ENCODE data around the gene CADM2.

CADM2 gene

GRCh38 chr3:86056032-86056431, 1097.2 kb downstream of the CADM2 start:
- H3K36me3 ChIP-seq (ENCODE audit: control insufficient read depth, insufficient read depth, low read length): no peaks in the 10 kb centered on the region
- no peak overlapping the region for H3K9ac ChIP-seq (ENCODE audit: low read length)
- H3K4me1 ChIP-seq (ENCODE audit: control insufficient read depth, insufficient read depth, low read length): no peaks in the 10 kb centered on the region
- no peak overlapping the region for H3K27ac ChIP-seq (ENCODE audit: low read depth, low read length)
- no peak overlapping the region for H3K4me3 ChIP-seq (ENCODE audit: low read length)
- H3K27me3 ChIP-seq (ENCODE audit: control insufficient read depth, insufficient read depth, low read length): no peaks in the 10 kb centered on the region

- Histone ChIP-seq H3K27ac (ENCODE audit: low read depth, low read length) (no peak overlapping the region), H3K4me1 (ENCODE audit: control insufficient read depth, insufficient read depth, low read length) (no peaks in the 10 kb centered on the region), H3K36me3 (ENCODE audit: control insufficient read depth, insufficient read depth, low read length) (no peaks in the 10 kb centered on the region), H3K27me3 (ENCODE audit: control insufficient read depth, insufficient read depth, low read length) (no peaks in the 10 kb centered on the region), H3K4me3 (ENCODE audit: low read length) (no peak overlapping the region), H3K9ac (ENCODE audit: low read length) (no peak overlapping the region)
Observed at GRCh38 chr3:86056962-86057361, 1098.2 kb downstream of the CADM2 start.

DNA sequence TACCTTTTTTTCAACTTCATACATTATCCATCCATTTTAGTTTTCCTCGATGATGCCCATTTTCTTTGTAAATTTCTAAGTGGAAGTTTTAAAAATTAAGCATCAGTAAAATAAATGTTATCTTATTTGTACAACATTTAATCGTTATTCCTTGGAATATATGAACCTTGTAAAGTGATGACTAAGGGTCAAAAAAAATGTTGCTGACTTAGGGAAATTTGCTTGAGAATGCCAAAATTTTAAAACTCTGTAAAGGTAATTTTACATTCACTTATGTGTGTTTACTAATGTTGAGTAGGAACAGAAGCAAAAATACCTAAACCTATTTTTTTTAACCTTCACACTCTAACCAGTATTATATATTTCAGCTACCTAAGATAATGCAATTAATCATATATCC, 1115.0 kb downstream of the CADM2 start:
- no peak overlapping the region for H3K9ac ChIP-seq (ENCODE audit: low read length)
- H3K4me1 ChIP-seq (ENCODE audit: control insufficient read depth, insufficient read depth, low read length): no peaks in the 10 kb centered on the region
- no peak overlapping the region for H3K27ac ChIP-seq (ENCODE audit: low read depth, low read length)
- no peak overlapping the region for H3K4me3 ChIP-seq (ENCODE audit: low read length)
- no peaks in the 10 kb centered on the region for H3K36me3 ChIP-seq (ENCODE audit: control insufficient read depth, insufficient read depth, low read length)
- H3K27me3 ChIP-seq (ENCODE audit: control insufficient read depth, insufficient read depth, low read length): no peaks in the 10 kb centered on the region

GRCh38 chr3:86087160-86087871, 1128.5 kb downstream of the CADM2 start:
- Histone ChIP-seq H3K27me3 (ENCODE audit: control insufficient read depth, insufficient read depth, low read length) (no peaks in the 10 kb centered on the region), H3K9ac (ENCODE audit: low read length) (no peak overlapping the region), H3K4me3 (ENCODE audit: low read length) (no peak overlapping the region), H3K36me3 (ENCODE audit: control insufficient read depth, insufficient read depth, low read length) (no peaks in the 10 kb centered on the region), H3K27ac (ENCODE audit: low read depth, low read length) (no peak overlapping the region), H3K4me1 (ENCODE audit: control insufficient read depth, insufficient read depth, low read length) (no peaks in the 10 kb centered on the region)

- no peak overlapping the region for H3K27ac ChIP-seq (ENCODE audit: low read depth, low read length)
- H3K36me3 ChIP-seq (ENCODE audit: control insufficient read depth, insufficient read depth, low read length): no peaks in the 10 kb centered on the region
- H3K4me1 ChIP-seq (ENCODE audit: control insufficient read depth, insufficient read depth, low read length): no peaks in the 10 kb centered on the region
- no peaks in the 10 kb centered on the region for H3K27me3 ChIP-seq (ENCODE audit: control insufficient read depth, insufficient read depth, low read length)
- no peak overlapping the region for H3K9ac ChIP-seq (ENCODE audit: low read length)
- no peak overlapping the region for H3K4me3 ChIP-seq (ENCODE audit: low read length)
Observed at GRCh38 chr3:86104154-86104553, 1145.4 kb downstream of the CADM2 start.

GRCh38 chr3:86109434-86109833, 1150.6 kb downstream of the CADM2 start:
- Histone ChIP-seq H3K4me3 (ENCODE audit: low read length) (no peak overlapping the region), H3K36me3 (ENCODE audit: control insufficient read depth, insufficient read depth, low read length) (no peaks in the 10 kb centered on the region), H3K27me3 (ENCODE audit: control insufficient read depth, insufficient read depth, low read length) (no peaks in the 10 kb centered on the region), H3K27ac (ENCODE audit: low read depth, low read length) (no peak overlapping the region), H3K9ac (ENCODE audit: low read length) (no peak overlapping the region), H3K4me1 (ENCODE audit: control insufficient read depth, insufficient read depth, low read length) (no peaks in the 10 kb centered on the region)
